Measurements from ENCODE around the gene ANKRD61.
"Not testable (repeated sequence)": the region's sequence is repeated elsewhere in the genome, so short reads cannot be mapped to it uniquely, and the experiment has no call there.

The ANKRD61 gene

GRCh38 chr7:6032167-6032566 is 991 bp downstream of the ANKRD61 start:
- DNase-seq: no peak

- no peak for DNase-seq
Measured at GRCh38 chr7:6032641-6033040, 1.5 kb downstream of the ANKRD61 start.

- DNase-seq: no peak
Measured at GRCh38 chr7:6035165-6035564, 4.0 kb downstream of the ANKRD61 start.

GRCh38 chr7:6035686-6036085 is 4.5 kb downstream of the ANKRD61 start:
- DNase-seq: no peak

GRCh38 chr7:6049780-6050179 is 18.6 kb downstream of the ANKRD61 start:
- DNase-seq: no peak

- DNase-seq: not testable (repeated sequence)
Measured at GRCh38 chr7:6051185-6051584, 20.0 kb downstream of the ANKRD61 start.

GRCh38 chr7:6056616-6057015 is 25.4 kb downstream of the ANKRD61 start:
- DNase-seq: no peak

- no peak for DNase-seq
Measured at GRCh38 chr7:6057316-6058129, 26.3 kb downstream of the ANKRD61 start.

GRCh38 chr7:6059941-6060340 is 28.8 kb downstream of the ANKRD61 start:
- DNase-seq: not testable (repeated sequence)

- no peak for DNase-seq
Measured at GRCh38 chr7:6071406-6071805, 40.2 kb downstream of the ANKRD61 start.

GRCh38 chr7:6074612-6075380 is 43.6 kb downstream of the ANKRD61 start:
- DNase-seq: no peak

- DNase-seq: no peak
Measured at GRCh38 chr7:6078548-6078947, 47.4 kb downstream of the ANKRD61 start.

- not testable (repeated sequence) for DNase-seq
Measured at GRCh38 chr7:6083047-6083446, 51.9 kb downstream of the ANKRD61 start.
